ENCODE data around the gene REPS1.

DNA sequence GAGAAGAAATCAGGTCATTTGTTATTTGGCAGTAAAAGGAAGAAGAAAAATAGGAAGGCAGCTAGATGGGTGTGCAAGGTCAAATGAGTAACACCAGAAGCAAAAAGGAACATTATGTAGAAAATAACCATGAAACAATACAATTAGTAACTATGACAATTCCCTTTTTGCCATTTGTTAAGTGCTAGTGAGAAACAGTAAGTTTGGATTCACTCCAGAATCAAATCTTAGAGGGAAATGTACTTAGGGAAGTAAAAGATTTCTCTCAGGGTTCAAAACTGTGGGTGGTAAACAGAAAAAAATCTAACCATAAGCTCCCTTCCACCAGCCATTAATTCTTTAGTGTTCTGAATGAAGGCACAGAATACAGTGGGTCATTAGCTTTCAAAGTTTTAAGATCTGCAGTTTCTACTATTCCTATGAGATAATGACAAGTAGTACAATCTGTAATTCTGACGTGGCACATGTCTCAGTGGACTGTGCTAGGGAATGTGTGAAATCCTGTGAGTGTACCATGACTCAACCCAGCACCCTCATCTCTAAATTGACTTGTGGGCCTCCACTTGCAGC, 17.1 kb downstream of the REPS1 start:
- TF ChIP-seq FOXK1 (CRISPR knock-in tag; IDR thresholded peaks at IDR 0.05; ENCODE audit: borderline replicate concordance, low read depth): no peak
- no peak for TF ChIP-seq NRL (CRISPR knock-in tag; IDR thresholded peaks at IDR 0.05; ENCODE audit: borderline replicate concordance)
- no peak for TF ChIP-seq GTF3A (CRISPR knock-in tag; conservative IDR thresholded peaks at IDR 0.05)
- TF ChIP-seq CHD2 (IDR thresholded peaks at IDR 0.05; ENCODE audit: low read depth, low read length): no peak
- no peak for TF ChIP-seq ZBTB20 (CRISPR knock-in tag; IDR thresholded peaks at IDR 0.05; ENCODE audit: borderline replicate concordance, low read depth)
- TF ChIP-seq, protein P1, sequence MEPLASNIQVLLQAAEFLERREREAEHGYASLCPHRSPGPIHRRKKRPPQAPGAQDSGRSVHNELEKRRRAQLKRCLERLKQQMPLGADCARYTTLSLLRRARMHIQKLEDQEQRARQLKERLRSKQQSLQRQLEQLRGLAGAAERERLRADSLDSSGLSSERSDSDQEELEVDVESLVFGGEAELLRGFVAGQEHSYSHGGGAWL (CRISPR knock-in tag; IDR thresholded peaks at IDR 0.05): no peak
- TF ChIP-seq TBL1XR1 (IDR thresholded peaks at IDR 0.05; ENCODE audit: borderline replicate concordance, low read length, partially characterized antibody): no peak
- TF ChIP-seq ASH2L (IDR thresholded peaks at IDR 0.05; ENCODE audit: insufficient read length, low read depth, low read length): no peak
- no peak for TF ChIP-seq BCL3 (CRISPR knock-in tag; IDR thresholded peaks at IDR 0.05)
